Measurements from ENCODE around the gene LLGL2. TPM values are rescaled to one million over a fixed set of nuclear protein-coding genes. Genes with fewer than 3 reads are reported as not detected.

The LLGL2 gene
- polyA plus RNA-seq, 2 donors: 71.6 to 139 TPM

- Histone ChIP-seq H3K27me3 (ENCODE audit: control insufficient read depth in 1 of 2, insufficient read depth in 2 of 2, low read length in 2 of 2) (no peaks in the 10 kb centered on the region), H3K4me1 (ENCODE audit: control insufficient read depth in 2 of 2, insufficient read depth in 2 of 2, low read length in 1 of 2) (no peaks in the 10 kb centered on the region), H3K27ac (ENCODE audit: low read depth in 2 of 2, low read length in 1 of 2) (no peak overlapping the region), H3K9me3 (ENCODE audit: control insufficient read depth in 2 of 2, insufficient read depth in 1 of 2, low read depth in 1 of 2, low read length in 1 of 2) (no peaks in the 10 kb centered on the region), H3K4me3 (ENCODE audit: low read depth in 1 of 2, low read length in 2 of 2) (no peak overlapping the region), H3K36me3 (ENCODE audit: control insufficient read depth in 2 of 2, insufficient read depth in 2 of 2, low read length in 1 of 2) (peaks cover 0 to 3% of the 10 kb centered on the region in 2 donors)
- 85% methylated on average over 16 of the region's 16 CpGs for WGBS, 2 donors
Observed at GRCh38 chr17:75482098-75482942, 43.2 kb upstream of the LLGL2 start.

GRCh38 chr17:75485688-75486087 is 39.8 kb upstream of the LLGL2 start:
- Histone ChIP-seq H3K4me3 (ENCODE audit: low read depth in 1 of 2, low read length in 2 of 2) (no peak overlapping the region), H3K27ac (ENCODE audit: low read depth in 2 of 2, low read length in 1 of 2) (no peak overlapping the region), H3K36me3 (ENCODE audit: control insufficient read depth in 2 of 2, insufficient read depth in 2 of 2, low read length in 1 of 2) (peaks cover 0 to 7% of the 10 kb centered on the region in 2 donors), H3K27me3 (ENCODE audit: control insufficient read depth in 1 of 2, insufficient read depth in 2 of 2, low read length in 2 of 2) (no peaks in the 10 kb centered on the region), H3K9me3 (ENCODE audit: control insufficient read depth in 2 of 2, insufficient read depth in 1 of 2, low read depth in 1 of 2, low read length in 1 of 2) (no peaks in the 10 kb centered on the region), H3K4me1 (ENCODE audit: control insufficient read depth in 2 of 2, insufficient read depth in 2 of 2, low read length in 1 of 2) (no peaks in the 10 kb centered on the region)
- 89 to 91% methylated on average over 12 of the region's 12 CpGs for WGBS, 2 donors

- Histone ChIP-seq H3K9me3 (ENCODE audit: control insufficient read depth in 2 of 2, insufficient read depth in 1 of 2, low read depth in 1 of 2, low read length in 1 of 2) (no peaks in the 10 kb centered on the region), H3K36me3 (ENCODE audit: control insufficient read depth in 2 of 2, insufficient read depth in 2 of 2, low read length in 1 of 2) (peaks cover 0 to 11% of the 10 kb centered on the region in 2 donors), H3K4me3 (ENCODE audit: low read depth in 1 of 2, low read length in 2 of 2) (no peak overlapping the region), H3K4me1 (ENCODE audit: control insufficient read depth in 2 of 2, insufficient read depth in 2 of 2, low read length in 1 of 2) (no peaks in the 10 kb centered on the region), H3K27ac (ENCODE audit: low read depth in 2 of 2, low read length in 1 of 2) (no peak overlapping the region), H3K27me3 (ENCODE audit: control insufficient read depth in 1 of 2, insufficient read depth in 2 of 2, low read length in 2 of 2) (no peaks in the 10 kb centered on the region)
- 91 to 93% methylated on average over 14 of the region's 14 CpGs for whole genome bisulfite sequencing, 2 donors
Observed at GRCh38 chr17:75486151-75486550, 39.3 kb upstream of the LLGL2 start.

- Histone ChIP-seq H3K36me3 (ENCODE audit: control insufficient read depth in 2 of 2, insufficient read depth in 2 of 2, low read length in 1 of 2) (peaks cover 0 to 19% of the 10 kb centered on the region in 2 donors), H3K9me3 (ENCODE audit: control insufficient read depth in 2 of 2, insufficient read depth in 1 of 2, low read depth in 1 of 2, low read length in 1 of 2) (no peaks in the 10 kb centered on the region), H3K27ac (ENCODE audit: low read depth in 2 of 2, low read length in 1 of 2) (peak overlapping the region in 1 of 2 donors; percentile 27), H3K4me3 (ENCODE audit: low read depth in 1 of 2, low read length in 2 of 2) (no peak overlapping the region), H3K27me3 (ENCODE audit: control insufficient read depth in 1 of 2, insufficient read depth in 2 of 2, low read length in 2 of 2) (no peaks in the 10 kb centered on the region), H3K4me1 (ENCODE audit: control insufficient read depth in 2 of 2, insufficient read depth in 2 of 2, low read length in 1 of 2) (no peaks in the 10 kb centered on the region)
- WGBS, 2 donors: 79 to 81% methylated on average over 5 of the region's 5 CpGs
Observed at GRCh38 chr17:75486951-75487350, 38.5 kb upstream of the LLGL2 start.

GRCh38 chr17:75487351-75488070 is 38.0 kb upstream of the LLGL2 start:
- WGBS, 2 donors: 73 to 74% methylated on average over 11 to 12 of the region's 12 CpGs
- Histone ChIP-seq H3K36me3 (ENCODE audit: control insufficient read depth in 2 of 2, insufficient read depth in 2 of 2, low read length in 1 of 2) (peaks cover 1 to 23% of the 10 kb centered on the region in 2 donors), H3K27me3 (ENCODE audit: control insufficient read depth in 1 of 2, insufficient read depth in 2 of 2, low read length in 2 of 2) (no peaks in the 10 kb centered on the region), H3K4me3 (ENCODE audit: low read depth in 1 of 2, low read length in 2 of 2) (no peak overlapping the region), H3K27ac (ENCODE audit: low read depth in 2 of 2, low read length in 1 of 2) (peak overlapping the region; percentile 24 to 27), H3K9me3 (ENCODE audit: control insufficient read depth in 2 of 2, insufficient read depth in 1 of 2, low read depth in 1 of 2, low read length in 1 of 2) (no peaks in the 10 kb centered on the region), H3K4me1 (ENCODE audit: control insufficient read depth in 2 of 2, insufficient read depth in 2 of 2, low read length in 1 of 2) (no peaks in the 10 kb centered on the region)

GRCh38 chr17:75488693-75489510 is 36.6 kb upstream of the LLGL2 start:
- H3K36me3 ChIP-seq (ENCODE audit: control insufficient read depth in 2 of 2, insufficient read depth in 2 of 2, low read length in 1 of 2): peaks cover 7 to 37% of the 10 kb centered on the region in 2 donors
- no peak overlapping the region for H3K4me3 ChIP-seq (ENCODE audit: low read depth in 1 of 2, low read length in 2 of 2)
- H3K27ac ChIP-seq (ENCODE audit: low read depth in 2 of 2, low read length in 1 of 2): no peak overlapping the region
- WGBS, 2 donors: 91 to 93% methylated on average over 24 of the region's 24 CpGs
- H3K27me3 ChIP-seq (ENCODE audit: control insufficient read depth in 1 of 2, insufficient read depth in 2 of 2, low read length in 2 of 2): no peaks in the 10 kb centered on the region
- H3K9me3 ChIP-seq (ENCODE audit: control insufficient read depth in 2 of 2, insufficient read depth in 1 of 2, low read depth in 1 of 2, low read length in 1 of 2): no peaks in the 10 kb centered on the region
- H3K4me1 ChIP-seq (ENCODE audit: control insufficient read depth in 2 of 2, insufficient read depth in 2 of 2, low read length in 1 of 2): no peaks in the 10 kb centered on the region

GRCh38 chr17:75489511-75489955 is 36.0 kb upstream of the LLGL2 start:
- no peaks in the 10 kb centered on the region for H3K27me3 ChIP-seq (ENCODE audit: control insufficient read depth in 1 of 2, insufficient read depth in 2 of 2, low read length in 2 of 2)
- WGBS, 2 donors: 86 to 88% methylated on average over 14 of the region's 14 CpGs
- no peaks in the 10 kb centered on the region for H3K4me1 ChIP-seq (ENCODE audit: control insufficient read depth in 2 of 2, insufficient read depth in 2 of 2, low read length in 1 of 2)
- H3K9me3 ChIP-seq (ENCODE audit: control insufficient read depth in 2 of 2, insufficient read depth in 1 of 2, low read depth in 1 of 2, low read length in 1 of 2): no peaks in the 10 kb centered on the region
- no peak overlapping the region for H3K27ac ChIP-seq (ENCODE audit: low read depth in 2 of 2, low read length in 1 of 2)
- H3K36me3 ChIP-seq (ENCODE audit: control insufficient read depth in 2 of 2, insufficient read depth in 2 of 2, low read length in 1 of 2): peaks cover 7 to 38% of the 10 kb centered on the region in 2 donors
- H3K4me3 ChIP-seq (ENCODE audit: low read depth in 1 of 2, low read length in 2 of 2): no peak overlapping the region

- H3K27ac ChIP-seq (ENCODE audit: low read depth in 2 of 2, low read length in 1 of 2): no peak overlapping the region
- no peaks in the 10 kb centered on the region for H3K4me1 ChIP-seq (ENCODE audit: control insufficient read depth in 2 of 2, insufficient read depth in 2 of 2, low read length in 1 of 2)
- no peak overlapping the region for H3K4me3 ChIP-seq (ENCODE audit: low read depth in 1 of 2, low read length in 2 of 2)
- WGBS, 2 donors: 72 to 76% methylated on average over 13 to 14 of the region's 14 CpGs
- peaks cover 7 to 44% of the 10 kb centered on the region in 2 donors for H3K36me3 ChIP-seq (ENCODE audit: control insufficient read depth in 2 of 2, insufficient read depth in 2 of 2, low read length in 1 of 2)
- H3K9me3 ChIP-seq (ENCODE audit: control insufficient read depth in 2 of 2, insufficient read depth in 1 of 2, low read depth in 1 of 2, low read length in 1 of 2): no peaks in the 10 kb centered on the region
- H3K27me3 ChIP-seq (ENCODE audit: control insufficient read depth in 1 of 2, insufficient read depth in 2 of 2, low read length in 2 of 2): no peaks in the 10 kb centered on the region
Observed at GRCh38 chr17:75490173-75490743, 35.2 kb upstream of the LLGL2 start.
